Tibial artery (tissue), 4 donors: ENCODE data around the gene HYAL1.

Source experiments
- DNase-seq, 2 donors: peaks; one replicate each; pipeline ENCODE4 v3.0.0-alpha.2; 2019
- H3K27ac ChIP-seq, 2 donors: fragments of 200-600 bp; sonication (generic) in 1 of 2; 1 replicate in 1 of 2; 2 replicates in 1 of 2; pipeline ENCODE4 v1.5.1; 2018 to 2019; ENCODE audit warnings: mild to moderate bottlenecking in 1 of 2
- H3K27me3 ChIP-seq, 2 donors: fragments of 200-600 bp; sonication (generic) in 1 of 2; one replicate each; pipeline versions ENCODE4 v1.5.1 to v1.6.0; 2016 to 2019
- H3K36me3 ChIP-seq, 3 donors: fragments of 200-600 bp; sonication (generic) in 2 of 3; one replicate each; pipeline ENCODE4 v1.5.1; 2016 to 2019; ENCODE audit warnings: mild to moderate bottlenecking in 2 of 3
- H3K4me1 ChIP-seq, 4 donors: fragments of 200-600 bp; sonication (generic) in 2 of 4; 1 replicate in 3 of 4; 2 replicates in 1 of 4; pipeline ENCODE4 v1.5.1; 2016 to 2019
- H3K4me3 ChIP-seq, 2 donors: fragments of 200-600 bp; sonication (generic) in 1 of 2; 1 replicate in 1 of 2; 2 replicates in 1 of 2; pipeline ENCODE4 v1.5.1; 2018 to 2019; ENCODE audit warnings: mild to moderate bottlenecking in 2 of 2
- H3K9me3 ChIP-seq, 3 donors: fragments of 200-600 bp; sonication (generic) in 1 of 3; one replicate each; pipeline ENCODE4 v1.5.1; 2016 to 2019
- CTCF ChIP-seq, 2 experiments: fragments of 200-600 bp in 1 of 2; fragments of 450-650 bp in 1 of 2; IDR thresholded peaks; one replicate each; pipeline ENCODE4 v1.5.1; 2017 to 2019; ENCODE audit warnings: antibody characterized with exemption in 2 of 2, mild to moderate bottlenecking in 1 of 2, moderate library complexity in 1 of 2
- intact Hi-C: fragments of 100-400 bp; cut with DNase I; formaldehyde crosslinking; loops from one replicate; pipeline ENCODE4 v1.15.0; 2023; ENCODE audit warnings: low total_unique reads

Gene HYAL1

GRCh38 chr3:50267280-50267913 is 36.0 kb downstream of the HYAL1 start:
- Histone ChIP-seq H3K36me3 (no peaks in the 10 kb centered on the region), H3K27ac (peak overlapping the region; percentile 96 to 98), H3K27me3 (no peaks in the 10 kb centered on the region), H3K4me3 (peak overlapping the region; percentile 65 to 66), H3K9me3 (no peaks in the 10 kb centered on the region), H3K4me1 (peaks cover 8 to 81% (median 74%) of the 10 kb centered on the region in 4 donors)
- intact Hi-C loops: no loop called here
- DNase-seq: peak; percentile 60 to 88
- TF ChIP-seq CTCF (IDR thresholded peaks at IDR 0.05): no peak

GRCh38 chr3:50266836-50267235 is 36.5 kb downstream of the HYAL1 start:
- intact Hi-C loops: no loop called here
- DNase-seq: no peak
- Histone ChIP-seq H3K4me3 (peak overlapping the region; percentile 65 to 66), H3K27ac (peak overlapping the region; percentile 96 to 98), H3K36me3 (no peaks in the 10 kb centered on the region), H3K27me3 (no peaks in the 10 kb centered on the region), H3K4me1 (peaks cover 8 to 81% (median 74%) of the 10 kb centered on the region in 4 donors), H3K9me3 (no peaks in the 10 kb centered on the region)
- TF ChIP-seq CTCF (IDR thresholded peaks at IDR 0.05): no peak

GRCh38 chr3:50266017-50266416 is 37.4 kb downstream of the HYAL1 start:
- Histone ChIP-seq H3K4me3 (peak overlapping the region; percentile 65 to 66), H3K27ac (peak overlapping the region; percentile 96 to 98), H3K4me1 (peaks cover 8 to 88% (median 79%) of the 10 kb centered on the region in 4 donors), H3K27me3 (no peaks in the 10 kb centered on the region), H3K36me3 (no peaks in the 10 kb centered on the region), H3K9me3 (no peaks in the 10 kb centered on the region)
- no peak for TF ChIP-seq CTCF (IDR thresholded peaks at IDR 0.05)
- intact Hi-C loops: no loop called here
- no peak for DNase-seq

- peak overlapping the region; percentile 96 to 98 for H3K27ac ChIP-seq
- peaks cover 8 to 91% (median 81%) of the 10 kb centered on the region in 4 donors for H3K4me1 ChIP-seq
- intact Hi-C loops: no loop called here
- DNase-seq: no peak
- no peaks in the 10 kb centered on the region for H3K27me3 ChIP-seq
- no peak overlapping the region for H3K4me3 ChIP-seq
- no peak for TF ChIP-seq CTCF (IDR thresholded peaks at IDR 0.05)
- no peaks in the 10 kb centered on the region for H3K9me3 ChIP-seq
- no peaks in the 10 kb centered on the region for H3K36me3 ChIP-seq
Measured at GRCh38 chr3:50265571-50265970, 37.8 kb downstream of the HYAL1 start.

- no peak overlapping the region for H3K4me3 ChIP-seq
- intact Hi-C loops: no loop called here
- no peak for DNase-seq
- H3K27ac ChIP-seq: peak overlapping the region; percentile 96 to 98
- no peaks in the 10 kb centered on the region for H3K36me3 ChIP-seq
- no peaks in the 10 kb centered on the region for H3K9me3 ChIP-seq
- no peak for TF ChIP-seq CTCF (IDR thresholded peaks at IDR 0.05)
- H3K4me1 ChIP-seq: peaks cover 8 to 91% (median 79%) of the 10 kb centered on the region in 4 donors
- H3K27me3 ChIP-seq: no peaks in the 10 kb centered on the region
Measured at GRCh38 chr3:50264964-50265485, 38.3 kb downstream of the HYAL1 start.
